ENCODE results near the gene PRRG2.

Gene PRRG2

DNA sequence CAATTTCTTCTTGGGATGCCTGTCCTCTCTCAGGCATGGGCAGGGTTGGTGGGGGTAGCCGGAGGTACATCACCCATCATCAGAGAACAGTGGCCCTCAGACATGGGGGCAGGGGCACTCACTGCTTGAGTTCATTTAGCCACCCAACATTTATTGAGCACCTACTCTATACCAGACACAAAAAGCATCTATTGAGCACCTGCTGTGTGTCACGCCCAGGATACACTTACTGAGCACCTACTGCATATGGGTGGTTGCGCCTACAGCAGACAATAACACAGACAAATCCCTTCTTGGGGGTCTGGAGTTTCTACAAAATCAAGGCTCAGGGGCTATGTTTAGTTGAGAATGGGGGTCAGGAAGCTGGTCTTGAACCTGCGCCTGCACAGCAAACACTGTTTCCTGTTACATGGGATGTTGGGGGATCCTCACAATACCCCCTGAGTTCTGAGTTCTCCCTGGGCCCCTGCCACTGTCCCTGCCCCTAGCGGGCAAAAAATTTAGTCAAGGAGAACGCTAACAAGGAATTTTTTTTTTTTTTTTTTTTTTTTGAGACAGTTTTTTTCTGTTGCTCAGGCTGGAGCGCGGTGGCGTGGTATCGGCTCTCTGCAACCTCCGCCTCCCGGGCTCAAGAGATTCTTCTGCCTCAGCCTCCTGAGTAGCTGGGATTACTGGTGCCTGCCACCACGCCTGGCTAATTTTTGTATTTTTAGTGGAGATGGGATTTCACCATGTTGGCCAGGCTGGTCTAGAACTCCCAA lies 41.7 kb upstream of the PRRG2 start:
- Mint-ChIP-seq H3K4me1 (peaks cover 38% of the 10 kb centered on the region), H3K27me3 (ENCODE audit: low read depth, poor library complexity) (peaks cover 10% of the 10 kb centered on the region), H3K9me3 (no peaks in the 10 kb centered on the region), H3K27ac (no peak overlapping the region), H3K36me3 (ENCODE audit: low read depth) (peaks cover 5% of the 10 kb centered on the region), H3K4me3 (no peak overlapping the region)
- no peak for DNase-seq
- TF ChIP-seq, protein P1, sequence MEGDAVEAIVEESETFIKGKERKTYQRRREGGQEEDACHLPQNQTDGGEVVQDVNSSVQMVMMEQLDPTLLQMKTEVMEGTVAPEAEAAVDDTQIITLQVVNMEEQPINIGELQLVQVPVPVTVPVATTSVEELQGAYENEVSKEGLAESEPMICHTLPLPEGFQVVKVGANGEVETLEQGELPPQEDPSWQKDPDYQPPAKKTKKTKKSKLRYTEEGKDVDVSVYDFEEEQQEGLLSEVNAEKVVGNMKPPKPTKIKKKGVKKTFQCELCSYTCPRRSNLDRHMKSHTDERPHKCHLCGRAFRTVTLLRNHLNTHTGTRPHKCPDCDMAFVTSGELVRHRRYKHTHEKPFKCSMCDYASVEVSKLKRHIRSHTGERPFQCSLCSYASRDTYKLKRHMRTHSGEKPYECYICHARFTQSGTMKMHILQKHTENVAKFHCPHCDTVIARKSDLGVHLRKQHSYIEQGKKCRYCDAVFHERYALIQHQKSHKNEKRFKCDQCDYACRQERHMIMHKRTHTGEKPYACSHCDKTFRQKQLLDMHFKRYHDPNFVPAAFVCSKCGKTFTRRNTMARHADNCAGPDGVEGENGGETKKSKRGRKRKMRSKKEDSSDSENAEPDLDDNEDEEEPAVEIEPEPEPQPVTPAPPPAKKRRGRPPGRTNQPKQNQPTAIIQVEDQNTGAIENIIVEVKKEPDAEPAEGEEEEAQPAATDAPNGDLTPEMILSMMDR (IDR thresholded peaks at IDR 0.05), result no peak

DNA sequence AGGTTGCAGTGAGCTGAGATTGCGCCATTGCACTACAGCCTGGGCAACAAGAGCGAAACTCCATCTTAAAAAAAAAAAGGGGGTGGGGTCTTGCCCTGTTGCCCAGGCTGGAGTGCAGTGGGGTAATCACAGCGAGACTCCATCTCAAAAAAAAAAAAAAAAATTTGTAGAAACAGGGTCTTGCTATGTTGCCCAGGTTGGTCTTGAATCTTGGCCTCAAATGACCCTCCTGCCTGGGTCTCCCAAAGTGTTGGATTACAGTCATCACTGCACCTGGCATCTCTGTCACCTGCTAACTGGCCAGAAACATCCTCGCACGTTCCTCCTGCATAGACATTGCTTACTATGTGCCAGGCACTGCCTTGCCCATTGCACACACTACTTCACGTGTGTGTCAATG lies 39.2 kb upstream of the PRRG2 start:
- no peaks in the 10 kb centered on the region for H3K9me3 Mint-ChIP-seq
- no peak overlapping the region for H3K4me3 Mint-ChIP-seq
- H3K27me3 Mint-ChIP-seq (ENCODE audit: low read depth, poor library complexity), result peaks cover 3% of the 10 kb centered on the region
- DNase-seq, result no peak
- H3K36me3 Mint-ChIP-seq (ENCODE audit: low read depth), result peaks cover 5% of the 10 kb centered on the region
- TF ChIP-seq, protein P1 (IDR thresholded peaks at IDR 0.05), result no peak
- peak overlapping the region; percentile 82 for H3K27ac Mint-ChIP-seq
- peaks cover 37% of the 10 kb centered on the region for H3K4me1 Mint-ChIP-seq

DNA sequence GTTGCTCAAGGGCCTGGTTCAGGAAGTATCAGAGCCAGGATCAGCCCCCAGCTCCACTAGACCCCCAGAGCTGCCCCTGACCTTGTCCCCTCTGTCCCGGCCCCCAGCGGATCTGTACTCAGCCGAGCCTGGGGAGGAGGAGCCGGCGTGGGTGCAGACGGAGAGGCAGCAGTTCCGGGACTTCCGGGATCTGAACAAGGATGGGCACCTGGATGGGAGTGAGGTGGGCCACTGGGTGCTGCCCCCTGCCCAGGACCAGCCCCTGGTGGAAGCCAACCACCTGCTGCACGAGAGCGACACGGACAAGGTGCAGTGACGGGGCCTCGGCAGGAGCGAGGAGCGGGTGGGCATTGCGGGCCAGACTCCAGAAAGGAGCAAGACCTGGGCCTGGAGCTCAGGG lies 38.7 kb upstream of the PRRG2 start:
- peak overlapping the region; percentile 82 for H3K27ac Mint-ChIP-seq
- peaks cover 37% of the 10 kb centered on the region for H3K4me1 Mint-ChIP-seq
- H3K4me3 Mint-ChIP-seq, result no peak overlapping the region
- DNase-seq, result no peak
- H3K27me3 Mint-ChIP-seq (ENCODE audit: low read depth, poor library complexity), result peaks cover 3% of the 10 kb centered on the region
- TF ChIP-seq, protein P1 (IDR thresholded peaks at IDR 0.05), result no peak
- no peaks in the 10 kb centered on the region for H3K9me3 Mint-ChIP-seq
- peaks cover 5% of the 10 kb centered on the region for H3K36me3 Mint-ChIP-seq (ENCODE audit: low read depth)

GRCh38 chr19:49543032-49543431 lies 38.1 kb upstream of the PRRG2 start:
- Mint-ChIP-seq H3K9me3 (no peaks in the 10 kb centered on the region), H3K4me1 (peaks cover 38% of the 10 kb centered on the region), H3K27me3 (ENCODE audit: low read depth, poor library complexity) (peaks cover 3% of the 10 kb centered on the region), H3K4me3 (no peak overlapping the region), H3K36me3 (ENCODE audit: low read depth) (peaks cover 5% of the 10 kb centered on the region), H3K27ac (peak overlapping the region; percentile 81)
- no peak for DNase-seq
- TF ChIP-seq, protein P1 (IDR thresholded peaks at IDR 0.05), result no peak

- no peak for DNase-seq
- Mint-ChIP-seq H3K4me1 (peaks cover 38% of the 10 kb centered on the region), H3K9me3 (no peaks in the 10 kb centered on the region), H3K27ac (peak overlapping the region; percentile 2), H3K4me3 (no peak overlapping the region), H3K36me3 (ENCODE audit: low read depth) (peaks cover 5% of the 10 kb centered on the region), H3K27me3 (ENCODE audit: low read depth, poor library complexity) (peaks cover 3% of the 10 kb centered on the region)
- TF ChIP-seq, protein P1 (IDR thresholded peaks at IDR 0.05), result no peak
These were observed 37.0 kb upstream of the PRRG2 start for GRCh38 chr19:49544154-49544553.

All from nephron progenitor cell (in vitro differentiated cells).